Measurements from ENCODE around the gene PPFIBP2. TPM values are rescaled to one million over a fixed set of nuclear protein-coding genes. Genes with fewer than 3 reads are reported as not detected.
A peak's percentile ranks its signal among the peaks of the same experiment; 100 is the strongest.

PPFIBP2 gene
- total and polyA plus RNA-seq, 4 donors: 14.1 to 35.6 (median 24.7) TPM

- ATAC-seq (ENCODE audit: low FRiP score) (no peak), DNase-seq (no peak)
- H3K4me3 ChIP-seq (ENCODE audit: low read length in 2 of 2): no peak overlapping the region
- H3K4me1 ChIP-seq (ENCODE audit: control insufficient read depth in 1 of 2, insufficient read depth in 2 of 2, low read length in 2 of 2): no peaks in the 10 kb centered on the region
- intact Hi-C loops (cut with DNase I): no loop called here
- 96 to 100% methylated on average over 3 of the region's 3 CpGs for WGBS, 2 donors
- no peaks in the 10 kb centered on the region for H3K27me3 ChIP-seq (ENCODE audit: control insufficient read depth in 1 of 2, insufficient read depth in 2 of 2, low read length in 1 of 2)
- H3K27ac ChIP-seq (ENCODE audit: low read depth in 1 of 2, low read length in 2 of 2): no peak overlapping the region
- no peaks in the 10 kb centered on the region for H3K9me3 ChIP-seq (ENCODE audit: control insufficient read depth, low read length)
- H3K36me3 ChIP-seq (ENCODE audit: control insufficient read depth in 1 of 2, insufficient read depth in 2 of 2, low read length in 1 of 2): peaks cover 3 to 8% of the 10 kb centered on the region in 2 donors
These were observed 7.6 kb upstream of the PPFIBP2 start for GRCh38 chr11:7506243-7506642.

GRCh38 chr11:7508087-7508486 lies 5.7 kb upstream of the PPFIBP2 start:
- 96% methylated on average over 3 of the region's 3 CpGs for WGBS, 2 donors

GRCh38 chr11:7509966-7510365 lies 3.8 kb upstream of the PPFIBP2 start:
- WGBS, 2 donors: 90 to 98% methylated on average over 2 of the region's 2 CpGs
- Histone ChIP-seq H3K9me3 (ENCODE audit: control insufficient read depth, low read length) (no peaks in the 10 kb centered on the region), H3K4me1 (ENCODE audit: control insufficient read depth in 1 of 2, insufficient read depth in 2 of 2, low read length in 2 of 2) (peaks cover 0 to 3% of the 10 kb centered on the region in 2 donors), H3K36me3 (ENCODE audit: control insufficient read depth in 1 of 2, insufficient read depth in 2 of 2, low read length in 1 of 2) (peaks cover 0 to 2% of the 10 kb centered on the region in 2 donors), H3K27ac (ENCODE audit: low read depth in 1 of 2, low read length in 2 of 2) (no peak overlapping the region), H3K4me3 (ENCODE audit: low read length in 2 of 2) (no peak overlapping the region), H3K27me3 (ENCODE audit: control insufficient read depth in 1 of 2, insufficient read depth in 2 of 2, low read length in 1 of 2) (no peaks in the 10 kb centered on the region)
- intact Hi-C loops (cut with DNase I): loop anchor here (5.0 kb wide), 1 partner anchor 162 kb away; the partner anchor contains the start of gene CYB5R2 (in 2 of the 2)
- no peak for ATAC-seq (ENCODE audit: low FRiP score)
- DNase-seq: no peak

More at GRCh38 chr11:7508087-7508486, 5.7 kb upstream of the PPFIBP2 start:
- H3K36me3 ChIP-seq (ENCODE audit: control insufficient read depth in 1 of 2, insufficient read depth in 2 of 2, low read length in 1 of 2): peaks cover 0 to 8% of the 10 kb centered on the region in 2 donors
- no peak overlapping the region for H3K27ac ChIP-seq (ENCODE audit: low read depth in 1 of 2, low read length in 2 of 2)
- H3K4me1 ChIP-seq (ENCODE audit: control insufficient read depth in 1 of 2, insufficient read depth in 2 of 2, low read length in 2 of 2): peaks cover 0 to 3% of the 10 kb centered on the region in 2 donors
- H3K27me3 ChIP-seq (ENCODE audit: control insufficient read depth in 1 of 2, insufficient read depth in 2 of 2, low read length in 1 of 2): no peaks in the 10 kb centered on the region
- no peak overlapping the region for H3K4me3 ChIP-seq (ENCODE audit: low read length in 2 of 2)
- no peak for DNase-seq
- intact Hi-C loops (cut with DNase I): no loop called here
- ATAC-seq (ENCODE audit: low FRiP score): no peak
- H3K9me3 ChIP-seq (ENCODE audit: control insufficient read depth, low read length): no peaks in the 10 kb centered on the region

- peak; percentile 61 to 71 for DNase-seq
- ATAC-seq (ENCODE audit: low FRiP score): no peak
- H3K27me3 ChIP-seq (ENCODE audit: control insufficient read depth in 1 of 2, insufficient read depth in 2 of 2, low read length in 1 of 2): no peaks in the 10 kb centered on the region
- 1 to 4% methylated on average over 5 of the region's 5 CpGs for WGBS, 2 donors
- peak overlapping the region in 1 of 2 donors; percentile 7 for H3K27ac ChIP-seq (ENCODE audit: low read depth in 1 of 2, low read length in 2 of 2)
- H3K4me3 ChIP-seq (ENCODE audit: low read length in 2 of 2): no peak overlapping the region
- intact Hi-C loops (cut with DNase I): loop anchor here (5.0 kb wide), 1 partner anchor 161 kb away; the partner anchor contains the start of gene CYB5R2 (in 2 of the 2)
- H3K9me3 ChIP-seq (ENCODE audit: control insufficient read depth, low read length): no peaks in the 10 kb centered on the region
- H3K36me3 ChIP-seq (ENCODE audit: control insufficient read depth in 1 of 2, insufficient read depth in 2 of 2, low read length in 1 of 2): peaks cover 0 to 2% of the 10 kb centered on the region in 2 donors
- H3K4me1 ChIP-seq (ENCODE audit: control insufficient read depth in 1 of 2, insufficient read depth in 2 of 2, low read length in 2 of 2): peaks cover 0 to 3% of the 10 kb centered on the region in 2 donors
These were observed 2.4 kb upstream of the PPFIBP2 start for GRCh38 chr11:7511401-7511800.

GRCh38 chr11:7512525-7513233 lies 1.1 kb upstream of the PPFIBP2 start:
- H3K36me3 ChIP-seq (ENCODE audit: control insufficient read depth in 1 of 2, insufficient read depth in 2 of 2, low read length in 1 of 2): no peaks in the 10 kb centered on the region
- H3K4me3 ChIP-seq (ENCODE audit: low read length in 2 of 2): peak overlapping the region; percentile 38 to 87
- peak; percentile 93 for DNase-seq
- peaks cover 0 to 3% of the 10 kb centered on the region in 2 donors for H3K4me1 ChIP-seq (ENCODE audit: control insufficient read depth in 1 of 2, insufficient read depth in 2 of 2, low read length in 2 of 2)
- no peaks in the 10 kb centered on the region for H3K27me3 ChIP-seq (ENCODE audit: control insufficient read depth in 1 of 2, insufficient read depth in 2 of 2, low read length in 1 of 2)
- 1% methylated on average over 18 of the region's 18 CpGs for WGBS, 2 donors
- intact Hi-C loops (cut with DNase I): loop anchor here (5.0 kb wide), 1 partner anchor 160 kb away; the partner anchor contains the start of gene CYB5R2 (in 2 of the 2)
- peak; percentile 73 for ATAC-seq (ENCODE audit: low FRiP score)
- no peaks in the 10 kb centered on the region for H3K9me3 ChIP-seq (ENCODE audit: control insufficient read depth, low read length)
- peak overlapping the region; percentile 71 to 96 for H3K27ac ChIP-seq (ENCODE audit: low read depth in 1 of 2, low read length in 2 of 2)

- Histone ChIP-seq H3K4me3 (ENCODE audit: low read length in 2 of 2) (peak overlapping the region; percentile 31 to 38), H3K27me3 (ENCODE audit: control insufficient read depth in 1 of 2, insufficient read depth in 2 of 2, low read length in 1 of 2) (no peaks in the 10 kb centered on the region), H3K4me1 (ENCODE audit: control insufficient read depth in 1 of 2, insufficient read depth in 2 of 2, low read length in 2 of 2) (peaks cover 0 to 3% of the 10 kb centered on the region in 2 donors), H3K9me3 (ENCODE audit: control insufficient read depth, low read length) (no peaks in the 10 kb centered on the region), H3K27ac (ENCODE audit: low read depth in 1 of 2, low read length in 2 of 2) (peak overlapping the region in 1 of 2 donors; percentile 0), H3K36me3 (ENCODE audit: control insufficient read depth in 1 of 2, insufficient read depth in 2 of 2, low read length in 1 of 2) (no peaks in the 10 kb centered on the region)
- 0 to 1% methylated on average over 31 of the region's 31 CpGs for WGBS, 2 donors
- intact Hi-C loops (cut with DNase I): loop anchor here (5.0 kb wide), 1 partner anchor 158 kb away; the partner anchor contains the start of gene CYB5R2 (in 2 of the 2)
- peak in 1 of 2 donors; percentile 77 for DNase-seq
- ATAC-seq (ENCODE audit: low FRiP score): peak; percentile 13
These were observed 346 bp downstream of the PPFIBP2 start for GRCh38 chr11:7514099-7514591.

GRCh38 chr11:7515447-7515886 lies 1.7 kb downstream of the PPFIBP2 start:
- intact Hi-C loops (cut with DNase I): loop anchor here in 1 of 2 donors (5.0 kb wide), 1 partner anchor 57 kb away; no protein-coding TSS in a partner anchor
- H3K27me3 ChIP-seq (ENCODE audit: control insufficient read depth in 1 of 2, insufficient read depth in 2 of 2, low read length in 1 of 2): no peaks in the 10 kb centered on the region
- H3K27ac ChIP-seq (ENCODE audit: low read depth in 1 of 2, low read length in 2 of 2): no peak overlapping the region
- no peaks in the 10 kb centered on the region for H3K36me3 ChIP-seq (ENCODE audit: control insufficient read depth in 1 of 2, insufficient read depth in 2 of 2, low read length in 1 of 2)
- WGBS, 2 donors: 95 to 100% methylated on average over 1 of the region's 1 CpG
- no peak for DNase-seq
- H3K4me1 ChIP-seq (ENCODE audit: control insufficient read depth in 1 of 2, insufficient read depth in 2 of 2, low read length in 2 of 2): peaks cover 0 to 3% of the 10 kb centered on the region in 2 donors
- no peaks in the 10 kb centered on the region for H3K9me3 ChIP-seq (ENCODE audit: control insufficient read depth, low read length)
- ATAC-seq (ENCODE audit: low FRiP score): no peak
- H3K4me3 ChIP-seq (ENCODE audit: low read length in 2 of 2): no peak overlapping the region

- H3K27ac ChIP-seq (ENCODE audit: low read depth in 1 of 2, low read length in 2 of 2): no peak overlapping the region
- DNase-seq (no peak), ATAC-seq (ENCODE audit: low FRiP score) (no peak)
- H3K9me3 ChIP-seq (ENCODE audit: control insufficient read depth, low read length): no peaks in the 10 kb centered on the region
- intact Hi-C loops (cut with DNase I): loop anchor here in 1 of 2 donors (5.0 kb wide), 1 partner anchor 56 kb away; no protein-coding TSS in a partner anchor
- H3K27me3 ChIP-seq (ENCODE audit: control insufficient read depth in 1 of 2, insufficient read depth in 2 of 2, low read length in 1 of 2): no peaks in the 10 kb centered on the region
- peaks cover 0 to 3% of the 10 kb centered on the region in 2 donors for H3K4me1 ChIP-seq (ENCODE audit: control insufficient read depth in 1 of 2, insufficient read depth in 2 of 2, low read length in 2 of 2)
- H3K4me3 ChIP-seq (ENCODE audit: low read length in 2 of 2): no peak overlapping the region
- 94 to 95% methylated on average over 12 of the region's 12 CpGs for WGBS, 2 donors
- H3K36me3 ChIP-seq (ENCODE audit: control insufficient read depth in 1 of 2, insufficient read depth in 2 of 2, low read length in 1 of 2): no peaks in the 10 kb centered on the region
These were observed 2.7 kb downstream of the PPFIBP2 start for GRCh38 chr11:7516475-7516874.

All from aorta (tissue), 5 donors.